ENCODE measurements around the gene TNFRSF19.

The TNFRSF19 gene

GRCh38 chr13:23608701-23609413 lies 38.6 kb downstream of the TNFRSF19 start (continued):
- TF ChIP-seq TSHZ1 (tag by site-specific recombination; IDR thresholded peaks at IDR 0.05; ENCODE audit: borderline replicate concordance) (no peak), ZBTB17 (tag by site-specific recombination; IDR thresholded peaks at IDR 0.05) (peak; percentile 55; the same call in 1 of the 2 replicates), ZNF629 (tag by site-specific recombination; IDR thresholded peaks at IDR 0.05) (no peak), OVOL3 (tag by site-specific recombination; IDR thresholded peaks at IDR 0.05) (no peak), ZNF184 (tag by site-specific recombination; IDR thresholded peaks at IDR 0.05) (no peak), ZBTB21 (tag by site-specific recombination; IDR thresholded peaks at IDR 0.05) (no peak), ZBTB11 (tag by site-specific recombination; conservative IDR thresholded peaks at IDR 0.05; ENCODE audit: low read depth) (no peak), ZNF580 (tag by site-specific recombination; IDR thresholded peaks at IDR 0.05) (no peak), PRDM6 (tag by site-specific recombination; IDR thresholded peaks at IDR 0.05) (0 out of 2 replicates have a peak, but pooled peaks have one; percentile 6), ZSCAN23 (tag by site-specific recombination; IDR thresholded peaks at IDR 0.05) (no peak), ZEB2 (tag by site-specific recombination; IDR thresholded peaks at IDR 0.05) (no peak), IKZF3 (tag by site-specific recombination; IDR thresholded peaks at IDR 0.05) (peak; percentile 41; the same call in 1 of the 2 replicates), ZNF473 (tag by site-specific recombination; IDR thresholded peaks at IDR 0.05) (no peak), ZNF549 (tag by site-specific recombination; IDR thresholded peaks at IDR 0.05) (no peak), YY1 (tag by site-specific recombination; IDR thresholded peaks at IDR 0.05) (no peak), ZNF837 (tag by site-specific recombination; IDR thresholded peaks at IDR 0.05) (no peak), ZBTB20 (tag by site-specific recombination; IDR thresholded peaks at IDR 0.05) (peak; percentile 95), ZNF394 (tag by site-specific recombination; IDR thresholded peaks at IDR 0.05; ENCODE audit: borderline replicate concordance) (no peak), ZNF518A (tag by site-specific recombination; conservative IDR thresholded peaks at IDR 0.05; ENCODE audit: low read depth) (no peak), REST (tag by site-specific recombination; IDR thresholded peaks at IDR 0.05) (no peak), ZNF654 (tag by site-specific recombination; IDR thresholded peaks at IDR 0.05; ENCODE audit: low read depth) (no peak), KLF1 (tag by site-specific recombination; IDR thresholded peaks at IDR 0.05) (no peak)

Measured in HEK293 (cell line).